ENCODE results near the gene DCLRE1B.

DCLRE1B gene

GRCh38 chr1:113928187-113928930 lies 23.2 kb downstream of the DCLRE1B start:
- DNase-seq, result no peak

- DNase-seq, result peak; percentile 95
Observed at GRCh38 chr1:113928941-113929749, 24.0 kb downstream of the DCLRE1B start, which contains the start of gene HIPK1. Gene HIPK1 (plus strand): TSS chr1:113929324.

- DNase-seq, result peak; percentile 72
Observed at GRCh38 chr1:113929750-113930498, 24.8 kb downstream of the DCLRE1B start.

GRCh38 chr1:113930499-113931161 lies 25.5 kb downstream of the DCLRE1B start:
- peak; percentile 73 for DNase-seq

- DNase-seq, result no peak
Observed at GRCh38 chr1:113931451-113931851, 26.3 kb downstream of the DCLRE1B start.

GRCh38 chr1:113934006-113934405 lies 28.9 kb downstream of the DCLRE1B start:
- DNase-seq, result no peak

- DNase-seq, result no peak
Observed at GRCh38 chr1:113934511-113935055, 29.5 kb downstream of the DCLRE1B start.

GRCh38 chr1:113935176-113935575 lies 30.1 kb downstream of the DCLRE1B start:
- DNase-seq, result no peak

GRCh38 chr1:113935970-113936369 lies 30.8 kb downstream of the DCLRE1B start:
- DNase-seq, result no peak

- no peak for DNase-seq
Observed at GRCh38 chr1:113937146-113937545, 32.0 kb downstream of the DCLRE1B start.

- DNase-seq, result no peak
Observed at GRCh38 chr1:113938192-113938591, 33.1 kb downstream of the DCLRE1B start.

- peak; percentile 56 for DNase-seq
Observed at GRCh38 chr1:113940365-113941244, 35.5 kb downstream of the DCLRE1B start.

GRCh38 chr1:113941245-113941559 lies 36.1 kb downstream of the DCLRE1B start:
- DNase-seq, result no peak

GRCh38 chr1:113942527-113942926 lies 37.4 kb downstream of the DCLRE1B start:
- DNase-seq, result no peak

GRCh38 chr1:113943028-113943811 lies 38.1 kb downstream of the DCLRE1B start:
- no peak for DNase-seq

GRCh38 chr1:113945329-113945728 lies 40.2 kb downstream of the DCLRE1B start:
- no peak for DNase-seq

- DNase-seq, result no peak
Observed at GRCh38 chr1:113946112-113946511, 41.0 kb downstream of the DCLRE1B start.

GRCh38 chr1:113946678-113947387 lies 41.7 kb downstream of the DCLRE1B start:
- DNase-seq, result no peak

- DNase-seq, result no peak
Observed at GRCh38 chr1:113947388-113948107, 42.4 kb downstream of the DCLRE1B start.
